HepG2 (cell line): Measurements from ENCODE around the gene PRKCZ. TPM values are rescaled to one million over a fixed set of nuclear protein-coding genes. Genes with fewer than 3 reads are reported as not detected.

ENCODE experiments used
- ATAC-seq: fragments of 200-7000 bp; cut with Tn5 transposase; 3 replicates; pipeline ENCODE4 v1.9.1; 2020; ENCODE audit warnings: mild to moderate bottlenecking, moderate library complexity
- BruUV-seq: library from RNA; stranded (reverse); fragments of 400-500 nt; replicated peaks from 2 replicates; lab custom pipeline; 2021; lab: Mats Ljungman, UMichigan
- CTCF ChIA-PET: fragments of 300-600 bp; formaldehyde crosslinking; extraction: SDS; loops from one replicate; lab custom pipeline; 2021; ENCODE audit warnings: low total read pairs, inconsistent platforms, low intra/inter-chr PET ratio; lab: Yijun Ruan, JAX
- POLR2A ChIA-PET: fragments of 350-600 bp; sonication (Branson Sonifier 250); formaldehyde crosslinking; loops from one replicate; lab custom pipeline; 2020; ENCODE audit warnings: antibody characterized with exemption, inconsistent platforms; lab: Yijun Ruan, JAX
- DNase-seq: peaks from one replicate; pipeline ENCODE4 v3.0.0-alpha.2; 2015; ENCODE audit warnings: low spot score
- FAIRE-seq: peaks from 3 replicates; lab custom pipeline; 2011; peaks lifted over from hg19 to GRCh38; lab: Jason Lieb, UNC
- H2AFZ ChIP-seq: one replicate; pipeline ENCODE4 v1.6.1; 2011; ENCODE audit warnings: low read length, inconsistent platforms
- H3K27ac ChIP-seq: fragments of 300-600 bp; 3 replicates; pipeline ENCODE4 v1.8.0; 2011; ENCODE audit warnings: mixed run types, mild to moderate bottlenecking, mixed read lengths, low read length, inconsistent platforms; ENCODE audit not compliant: insufficient read depth; ENCODE audit errors: extremely low read length
- H3K27me3 ChIP-seq, 2 experiments: fragments of 200-600 bp in 1 of 2; 2 replicates in 1 of 2; 3 replicates in 1 of 2; pipeline versions ENCODE4 v1.6.0 to v1.8.0; 2011; ENCODE audit warnings: low read length in 2 of 2, mild to moderate bottlenecking in 2 of 2, moderate library complexity in 2 of 2, inconsistent platforms in 1 of 2; ENCODE audit not compliant: insufficient read depth in 2 of 2, control insufficient read depth in 1 of 2
- H3K36me3 ChIP-seq, 2 experiments: fragments of 200-600 bp in 1 of 2; replicated peaks in 1 of 2; 2 replicates in 1 of 2; 3 replicates in 1 of 2; pipeline versions ENCODE4 v1.5.1 to v1.8.0; 2011; ENCODE audit warnings: low read length in 2 of 2, inconsistent platforms in 1 of 2; ENCODE audit not compliant: insufficient read depth in 2 of 2, control insufficient read depth in 1 of 2
- H3K4me1 ChIP-seq: 2 replicates; pipeline ENCODE4 v1.5.1; 2012; ENCODE audit warnings: low read length, inconsistent platforms; ENCODE audit not compliant: insufficient read depth
- H3K4me2 ChIP-seq: 2 replicates; pipeline ENCODE4 v1.6.0; 2011; ENCODE audit warnings: low read depth, low read length, inconsistent platforms
- H3K4me3 ChIP-seq, 3 experiments: fragments of 200-600 bp in 1 of 3; sonication (generic), shearing (Covaris generic) in 1 of 3; replicated peaks in 1 of 3; 2 replicates each; pipeline ENCODE4 v1.5.1; 2011 to 2016; ENCODE audit warnings: low read length in 3 of 3, inconsistent platforms in 2 of 3, low read depth in 2 of 3, mild to moderate bottlenecking in 2 of 3, control low read depth in 1 of 3, mixed read lengths in 1 of 3; ENCODE audit not compliant: insufficient read depth in 1 of 3
- H3K79me2 ChIP-seq: one replicate; pipeline ENCODE4 v1.6.1; 2011; ENCODE audit warnings: low read length, inconsistent platforms; ENCODE audit not compliant: insufficient read depth
- H3K9ac ChIP-seq: 2 replicates; pipeline ENCODE4 v1.6.0; 2011; ENCODE audit warnings: mild to moderate bottlenecking, low read depth, low read length, inconsistent platforms; ENCODE audit not compliant: insufficient read depth
- H3K9me3 ChIP-seq: 2 replicates; pipeline ENCODE4 v1.5.1; 2012; ENCODE audit warnings: mild to moderate bottlenecking, low read length
- H4K20me1 ChIP-seq: 2 replicates; pipeline ENCODE4 v1.6.0; 2011; ENCODE audit warnings: inconsistent platforms, mild to moderate bottlenecking, low read length, moderate library complexity; ENCODE audit not compliant: insufficient read depth
- ELF4 ChIP-seq: sonication (generic); formaldehyde crosslinking; IDR thresholded peaks from 2 replicates; pipeline ENCODE4 v1.5.0; 2020; ENCODE audit warnings: missing genetic modification reagents, mild to moderate bottlenecking, moderate library complexity, borderline replicate concordance
- HMG20A ChIP-seq: IDR thresholded peaks from 2 replicates; pipeline ENCODE4 v1.6.1; 2016; ENCODE audit warnings: borderline replicate concordance
- HOXA9 ChIP-seq: sonication (generic); formaldehyde crosslinking; IDR thresholded peaks from 2 replicates; pipeline ENCODE4 v1.8.1; 2022; ENCODE audit warnings: missing genetic modification reagents, mild to moderate bottlenecking, moderate library complexity, borderline replicate concordance
- ISL2 ChIP-seq: sonication (generic); formaldehyde crosslinking; IDR thresholded peaks from 2 replicates; pipeline ENCODE4 v1.5.0; 2020; ENCODE audit warnings: missing genetic modification reagents
- KLF6 ChIP-seq: IDR thresholded peaks from 2 replicates; pipeline ENCODE4 v1.8.0; 2016; ENCODE audit warnings: missing biosample characterization, missing genetic modification reagents
- NFKBIZ ChIP-seq: IDR thresholded peaks from 2 replicates; pipeline ENCODE4 v1.6.1; 2018; ENCODE audit warnings: missing genetic modification reagents, missing compliant biosample characterization
- PAX8 ChIP-seq: sonication (generic); formaldehyde crosslinking; IDR thresholded peaks from 2 replicates; pipeline ENCODE4 v1.8.0; 2022; ENCODE audit warnings: mild to moderate bottlenecking, missing genetic modification reagents, borderline replicate concordance
- PITX1 ChIP-seq: sonication (generic); formaldehyde crosslinking; IDR thresholded peaks from 2 replicates; pipeline ENCODE4 v1.5.1; 2020; ENCODE audit warnings: mild to moderate bottlenecking, missing genetic modification reagents
- RBFOX2 ChIP-seq: fragments of 200-400 bp; formaldehyde crosslinking; IDR thresholded peaks from 2 replicates; pipeline ENCODE4 v1.6.1; 2017; ENCODE audit warnings: low read depth, mild to moderate bottlenecking, low read length
- SMAD3 ChIP-seq: sonication (generic); formaldehyde crosslinking; IDR thresholded peaks from 2 replicates; pipeline ENCODE4 v1.4.0; 2020; ENCODE audit warnings: missing genetic modification reagents
- TCF12 ChIP-seq, 2 experiments: fragments of 450-650 bp in 1 of 2; sonication (generic) in 1 of 2; formaldehyde crosslinking in 1 of 2; IDR thresholded peaks; 2 replicates each; pipeline versions ENCODE4 v1.6.1 to v1.8.0; 2017 to 2022; ENCODE audit warnings: antibody characterized with exemption in 1 of 2, mild to moderate bottlenecking in 1 of 2, missing genetic modification reagents in 1 of 2, moderate library complexity in 1 of 2
- ZNF101 ChIP-seq: sonication (generic); formaldehyde crosslinking; IDR thresholded peaks from 2 replicates; pipeline ENCODE4 v1.4.0; 2020; ENCODE audit warnings: mild to moderate bottlenecking, low read depth, missing genetic modification reagents, borderline replicate concordance
- ZNF776 ChIP-seq: sonication (generic); formaldehyde crosslinking; IDR thresholded peaks from 2 replicates; pipeline ENCODE4 v1.4.0; 2020; ENCODE audit warnings: mild to moderate bottlenecking, missing genetic modification reagents
- ZNF850 ChIP-seq: sonication (generic); formaldehyde crosslinking; conservative IDR thresholded peaks from 2 replicates; pipeline ENCODE4 v1.9.0; 2021; ENCODE audit warnings: mild to moderate bottlenecking, missing genetic modification reagents
- WGBS: methylation state at CpG from one replicate; pipeline ENCODE4 v1.1.6; 2017; ENCODE audit warnings: low lambda C conversion rate; 5-methylcytosine and 5-hydroxymethylcytosine counted together
- in situ Hi-C: cut with HindIII; loops from 2 replicates; pipeline ENCODE4 v1.10.0; 2017; ENCODE audit warnings: low pct_unique_long_range_greater_than_20kb; ENCODE audit not compliant: extremely low pct_ligation_motif_present
- intact Hi-C: fragments of 100-400 bp; cut with micrococcal nuclease; formaldehyde crosslinking; loops from one replicate; pipeline ENCODE4 v1.10.0; 2022; ENCODE audit not compliant: unreplicated experiment
- polyA plus RNA-seq, 8 experiments: library from polyadenylated mRNA; depleted of rRNA in 3 of 8; stranded (reverse) in 7 of 8; unstranded in 1 of 8; fragments of >200 nt; fragmentation: Illumina TruSeq in 4 of 8; extraction: Trizol in 4 of 8; gene quantifications; 2 replicates each; pipeline versions ENCODE4 v1.2.1 to v1.2.3, GENCODE V29; 2011 to 2016; ENCODE audit warnings: low read depth in 4 of 8, missing spikeins in 1 of 8, mixed read lengths in 1 of 8; ENCODE audit not compliant: insufficient read depth in 1 of 8
- total RNA-seq, 5 experiments: library from RNA; depleted of rRNA; stranded (reverse); fragments of >200 nt; fragmentation: Illumina TruSeq; extraction: Trizol; gene quantifications; 2 replicates each; pipeline ENCODE4 v1.2.3, GENCODE V29; 2016; ENCODE audit warnings: low read depth in 1 of 5
- TF ChIP-seq, protein P1 (sequence below): sonication (generic); formaldehyde crosslinking; conservative IDR thresholded peaks from 2 replicates; pipeline ENCODE4 v1.4.0; 2020; ENCODE audit warnings: mild to moderate bottlenecking, missing genetic modification reagents, moderate library complexity
- TF ChIP-seq, protein P2 (sequence below): sonication (generic); formaldehyde crosslinking; IDR thresholded peaks from 2 replicates; pipeline ENCODE4 v1.8.1; 2023; ENCODE audit warnings: mild to moderate bottlenecking, missing genetic modification reagents
- TF ChIP-seq, protein P3 (sequence below): sonication (generic); formaldehyde crosslinking; IDR thresholded peaks from 2 replicates; pipeline ENCODE4 v1.4.0; 2020; ENCODE audit warnings: low read depth, missing genetic modification reagents

The PRKCZ gene
- total and polyA plus RNA-seq, 2 of the 13 experiments (the other 11 are each of a cell fraction or from before 2014, with no cell fraction given): 34.7 to 85.2 TPM

DNA sequence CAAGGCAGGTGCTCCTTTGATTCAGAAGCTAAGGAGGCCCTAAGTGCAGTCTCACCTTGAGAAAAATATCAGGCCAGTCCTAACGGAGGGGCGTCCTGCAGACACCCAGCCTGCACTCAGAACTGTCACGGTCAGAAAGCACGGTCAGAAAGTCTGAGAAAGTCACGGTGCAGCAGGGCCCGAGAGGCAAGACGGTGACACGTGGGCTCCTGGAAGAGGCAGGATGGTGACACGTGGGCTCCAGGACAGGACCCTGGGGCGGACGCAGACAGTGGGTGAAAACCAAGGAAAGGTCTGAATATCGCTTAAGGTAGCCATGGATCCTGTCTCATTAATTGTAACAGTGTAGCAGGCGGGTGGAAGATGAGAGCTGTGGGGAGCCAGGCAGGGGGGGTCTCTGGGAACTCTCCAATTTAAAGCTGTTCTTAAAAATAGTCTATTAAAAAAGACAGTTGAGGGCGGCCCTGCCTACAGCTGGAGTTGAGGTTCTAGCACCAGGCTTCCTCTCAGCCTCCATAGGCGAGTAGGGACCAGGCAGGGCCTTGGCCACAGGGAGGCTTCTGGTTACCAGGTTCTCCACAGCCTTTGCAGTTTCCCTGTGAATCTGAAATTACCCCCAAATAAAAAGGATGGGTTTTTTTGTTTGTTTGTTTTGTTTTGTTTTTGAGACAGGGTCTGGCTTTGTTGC lies 79.2 kb downstream of the PRKCZ start:
- Histone ChIP-seq H3K9ac (no peak overlapping the region), H3K4me3 (no peak overlapping the region), H3K36me3 (no peaks in the 10 kb centered on the region), H3K79me2 (no peaks in the 10 kb centered on the region), H2AFZ (no peak overlapping the region), H3K4me1 (peaks cover 27% of the 10 kb centered on the region), H3K27ac (no peak overlapping the region), H3K27me3 (no peaks in the 10 kb centered on the region), H3K4me2 (no peak overlapping the region), H3K9me3 (no peaks in the 10 kb centered on the region), H4K20me1 (no peaks in the 10 kb centered on the region)
- FAIRE-seq (no peak), ATAC-seq (no peak), DNase-seq (no peak)
- intact Hi-C loops (no loop called here), in situ Hi-C loops (no loop called here)
- 96% methylated on average over 15 of the region's 15 CpGs for WGBS
- CTCF ChIA-PET: no interaction called here
- POLR2A ChIA-PET: no interaction called here
- BruUV-seq: no TSS peak
- no peak for TF ChIP-seq ZNF776
- TF ChIP-seq ISL2 (CRISPR knock-in tag): no peak
- TF ChIP-seq SMAD3 (CRISPR knock-in tag): no peak
- TF ChIP-seq, protein P1, sequence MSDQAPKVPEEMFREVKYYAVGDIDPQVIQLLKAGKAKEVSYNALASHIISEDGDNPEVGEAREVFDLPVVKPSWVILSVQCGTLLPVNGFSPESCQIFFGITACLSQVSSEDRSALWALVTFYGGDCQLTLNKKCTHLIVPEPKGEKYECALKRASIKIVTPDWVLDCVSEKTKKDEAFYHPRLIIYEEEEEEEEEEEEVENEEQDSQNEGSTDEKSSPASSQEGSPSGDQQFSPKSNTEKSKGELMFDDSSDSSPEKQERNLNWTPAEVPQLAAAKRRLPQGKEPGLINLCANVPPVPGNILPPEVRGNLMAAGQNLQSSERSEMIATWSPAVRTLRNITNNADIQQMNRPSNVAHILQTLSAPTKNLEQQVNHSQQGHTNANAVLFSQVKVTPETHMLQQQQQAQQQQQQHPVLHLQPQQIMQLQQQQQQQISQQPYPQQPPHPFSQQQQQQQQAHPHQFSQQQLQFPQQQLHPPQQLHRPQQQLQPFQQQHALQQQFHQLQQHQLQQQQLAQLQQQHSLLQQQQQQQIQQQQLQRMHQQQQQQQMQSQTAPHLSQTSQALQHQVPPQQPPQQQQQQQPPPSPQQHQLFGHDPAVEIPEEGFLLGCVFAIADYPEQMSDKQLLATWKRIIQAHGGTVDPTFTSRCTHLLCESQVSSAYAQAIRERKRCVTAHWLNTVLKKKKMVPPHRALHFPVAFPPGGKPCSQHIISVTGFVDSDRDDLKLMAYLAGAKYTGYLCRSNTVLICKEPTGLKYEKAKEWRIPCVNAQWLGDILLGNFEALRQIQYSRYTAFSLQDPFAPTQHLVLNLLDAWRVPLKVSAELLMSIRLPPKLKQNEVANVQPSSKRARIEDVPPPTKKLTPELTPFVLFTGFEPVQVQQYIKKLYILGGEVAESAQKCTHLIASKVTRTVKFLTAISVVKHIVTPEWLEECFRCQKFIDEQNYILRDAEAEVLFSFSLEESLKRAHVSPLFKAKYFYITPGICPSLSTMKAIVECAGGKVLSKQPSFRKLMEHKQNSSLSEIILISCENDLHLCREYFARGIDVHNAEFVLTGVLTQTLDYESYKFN (CRISPR knock-in tag): no peak
- TF ChIP-seq TCF12 (IDR thresholded peaks at IDR 0.05): no peak
- no peak for TF ChIP-seq TCF12 (CRISPR knock-in tag; IDR thresholded peaks at IDR 0.05)
- no peak for TF ChIP-seq NFKBIZ (CRISPR knock-in tag)
- no peak for TF ChIP-seq HOXA9 (CRISPR knock-in tag)
- no peak for TF ChIP-seq ELF4 (CRISPR knock-in tag)
- TF ChIP-seq, protein P2, sequence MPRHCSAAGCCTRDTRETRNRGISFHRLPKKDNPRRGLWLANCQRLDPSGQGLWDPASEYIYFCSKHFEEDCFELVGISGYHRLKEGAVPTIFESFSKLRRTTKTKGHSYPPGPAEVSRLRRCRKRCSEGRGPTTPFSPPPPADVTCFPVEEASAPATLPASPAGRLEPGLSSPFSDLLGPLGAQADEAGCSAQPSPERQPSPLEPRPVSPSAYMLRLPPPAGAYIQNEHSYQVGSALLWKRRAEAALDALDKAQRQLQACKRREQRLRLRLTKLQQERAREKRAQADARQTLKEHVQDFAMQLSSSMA: no peak
- no peak for TF ChIP-seq PITX1 (CRISPR knock-in tag)
- TF ChIP-seq HMG20A (CRISPR knock-in tag): no peak
- no peak for TF ChIP-seq RBFOX2
- TF ChIP-seq ZNF850: no peak
- TF ChIP-seq KLF6 (CRISPR knock-in tag): no peak
- TF ChIP-seq, protein P3, sequence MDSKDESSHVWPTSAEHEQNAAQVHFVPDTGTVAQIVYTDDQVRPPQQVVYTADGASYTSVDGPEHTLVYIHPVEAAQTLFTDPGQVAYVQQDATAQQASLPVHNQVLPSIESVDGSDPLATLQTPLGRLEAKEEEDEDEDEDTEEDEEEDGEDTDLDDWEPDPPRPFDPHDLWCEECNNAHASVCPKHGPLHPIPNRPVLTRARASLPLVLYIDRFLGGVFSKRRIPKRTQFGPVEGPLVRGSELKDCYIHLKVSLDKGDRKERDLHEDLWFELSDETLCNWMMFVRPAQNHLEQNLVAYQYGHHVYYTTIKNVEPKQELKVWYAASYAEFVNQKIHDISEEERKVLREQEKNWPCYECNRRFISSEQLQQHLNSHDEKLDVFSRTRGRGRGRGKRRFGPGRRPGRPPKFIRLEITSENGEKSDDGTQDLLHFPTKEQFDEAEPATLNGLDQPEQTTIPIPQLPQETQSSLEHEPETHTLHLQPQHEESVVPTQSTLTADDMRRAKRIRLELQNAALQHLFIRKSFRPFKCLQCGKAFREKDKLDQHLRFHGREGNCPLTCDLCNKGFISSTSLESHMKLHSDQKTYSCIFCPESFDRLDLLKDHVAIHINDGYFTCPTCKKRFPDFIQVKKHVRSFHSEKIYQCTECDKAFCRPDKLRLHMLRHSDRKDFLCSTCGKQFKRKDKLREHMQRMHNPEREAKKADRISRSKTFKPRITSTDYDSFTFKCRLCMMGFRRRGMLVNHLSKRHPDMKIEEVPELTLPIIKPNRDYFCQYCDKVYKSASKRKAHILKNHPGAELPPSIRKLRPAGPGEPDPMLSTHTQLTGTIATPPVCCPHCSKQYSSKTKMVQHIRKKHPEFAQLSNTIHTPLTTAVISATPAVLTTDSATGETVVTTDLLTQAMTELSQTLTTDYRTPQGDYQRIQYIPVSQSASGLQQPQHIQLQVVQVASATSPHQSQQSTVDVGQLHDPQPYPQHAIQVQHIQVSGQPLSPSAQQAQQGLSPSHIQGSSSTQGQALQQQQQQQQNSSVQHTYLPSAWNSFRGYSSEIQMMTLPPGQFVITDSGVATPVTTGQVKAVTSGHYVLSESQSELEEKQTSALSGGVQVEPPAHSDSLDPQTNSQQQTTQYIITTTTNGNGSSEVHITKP: no peak
- no peak for TF ChIP-seq PAX8 (CRISPR knock-in tag)
- TF ChIP-seq ZNF101: no peak
